ENCODE results near the gene PCDH1. TPM values are rescaled to one million over a fixed set of nuclear protein-coding genes. Genes with fewer than 3 reads are reported as not detected.

Gene PCDH1
- total and polyA plus RNA-seq, 2 of the 13 experiments (the other 11 are each of a cell fraction or from before 2014, with no cell fraction given) = 0.11 to 0.83 TPM

- TF ChIP-seq REST (IDR thresholded peaks at IDR 0.05; ENCODE audit: borderline replicate concordance in 1 of 2, low read depth in 1 of 2, low read length in 2 of 2) (peak; percentile 93 to 97), POLR2AphosphoS2 (IDR thresholded peaks at IDR 0.05; ENCODE audit: low read depth, low read length) (no peak), MXD3 (CRISPR knock-in tag; IDR thresholded peaks at IDR 0.05) (peak; percentile 50; the same call in 1 of the 2 replicates), ELF3 (CRISPR knock-in tag; IDR thresholded peaks at IDR 0.05) (0 out of 2 replicates have a peak, but pooled peaks have one; percentile 28), TEAD2 (CRISPR knock-in tag; IDR thresholded peaks at IDR 0.05) (no peak), ZBTB46 (CRISPR knock-in tag; IDR thresholded peaks at IDR 0.05; ENCODE audit: borderline replicate concordance) (no peak), ZNF687 (CRISPR knock-in tag; IDR thresholded peaks at IDR 0.05) (peak; percentile 32), KDM2A (CRISPR knock-in tag; IDR thresholded peaks at IDR 0.05; ENCODE audit: borderline replicate concordance, low read depth) (peak; percentile 34; the same call in 1 of the 2 replicates), BCLAF1 (IDR thresholded peaks at IDR 0.05) (no peak), SRSF9 (IDR thresholded peaks at IDR 0.05; ENCODE audit: borderline replicate concordance, insufficient read depth, low read depth, low read length, poor library complexity, severe bottlenecking) (no peak), YY1 (IDR thresholded peaks at IDR 0.05; ENCODE audit: insufficient read depth, insufficient replicate concordance, low read depth, low read length) (no peak), TRIM24 (CRISPR knock-in tag; IDR thresholded peaks at IDR 0.05) (no peak)
Observed at GRCh38 chr5:141883184-141883891, 5.1 kb upstream of the PCDH1 start (continued).
